OCI-LY1 (cell line): ENCODE results near the gene NELFA.

Experiments
- H2AFZ ChIP-seq: fragments of 200-600 bp; sonication (generic), shearing (Covaris generic); 2 replicates; pipeline ENCODE4 v1.6.0; 2014; ENCODE audit warnings: antibody characterized with exemption, mild to moderate bottlenecking, low read length
- H3F3A ChIP-seq: fragments of 200-600 bp; sonication (generic), shearing (Covaris generic); 2 replicates; pipeline ENCODE4 v1.6.0; 2014; ENCODE audit warnings: mild to moderate bottlenecking, antibody characterized with exemption, low read length, moderate library complexity; ENCODE audit not compliant: insufficient read depth
- H3K27ac ChIP-seq: fragments of 200-600 bp; sonication (generic); 2 replicates; pipeline ENCODE4 v1.5.1; 2014; ENCODE audit warnings: low read length, mixed run types, mild to moderate bottlenecking, low read depth; ENCODE audit not compliant: poor library complexity, severe bottlenecking
- H3K27me3 ChIP-seq: fragments of 200-600 bp; sonication (generic); 2 replicates; pipeline ENCODE4 v1.6.0; 2014; ENCODE audit warnings: antibody characterized with exemption, mild to moderate bottlenecking, low read length, moderate library complexity; ENCODE audit not compliant: insufficient read depth
- H3K36me3 ChIP-seq: fragments of 200-600 bp; sonication (generic); 2 replicates; pipeline ENCODE4 v1.6.1; 2014; ENCODE audit warnings: mild to moderate bottlenecking, antibody characterized with exemption, low read length, moderate library complexity, mixed read lengths; ENCODE audit not compliant: insufficient read depth
- H3K4me1 ChIP-seq: fragments of 200-600 bp; sonication (generic); 2 replicates; pipeline ENCODE4 v1.5.1; 2014; ENCODE audit warnings: mild to moderate bottlenecking, low read length, moderate library complexity; ENCODE audit not compliant: insufficient read depth, severe bottlenecking
- H3K4me2 ChIP-seq: fragments of 200-600 bp; sonication (generic), shearing (Covaris generic); 2 replicates; pipeline ENCODE4 v1.6.1; 2014; ENCODE audit warnings: low read length
- H3K4me3 ChIP-seq: fragments of 200-600 bp; sonication (generic); 2 replicates; pipeline ENCODE4 v1.5.1; 2014; ENCODE audit warnings: low read length, low read depth, mild to moderate bottlenecking, mixed read lengths; ENCODE audit not compliant: poor library complexity, severe bottlenecking
- H3K79me2 ChIP-seq: fragments of 200-600 bp; shearing (Covaris generic); 2 replicates; pipeline ENCODE4 v1.6.1; 2016; ENCODE audit warnings: mixed run types, low read length, mixed read lengths; ENCODE audit not compliant: insufficient read depth
- H3K9ac ChIP-seq: fragments of 200-600 bp; sonication (generic), shearing (Covaris generic); 2 replicates; pipeline ENCODE4 v1.6.1; 2014; ENCODE audit warnings: mild to moderate bottlenecking, low read length, mixed read lengths
- H3K9me2 ChIP-seq: fragments of 200-600 bp; sonication (generic), shearing (Covaris generic); 2 replicates; pipeline ENCODE4 v1.6.1; 2014; ENCODE audit warnings: low read depth, mild to moderate bottlenecking, low read length, mixed read lengths
- H3K9me3 ChIP-seq: fragments of 200-600 bp; shearing (Covaris generic); 2 replicates; pipeline ENCODE4 v1.6.1; 2014; ENCODE audit warnings: low read length, mixed read lengths
- H4K20me1 ChIP-seq: fragments of 200-600 bp; sonication (generic), shearing (Covaris generic); 2 replicates; pipeline ENCODE4 v1.6.0; 2016; ENCODE audit warnings: mild to moderate bottlenecking, low read length; ENCODE audit not compliant: insufficient read depth
- CTCF ChIP-seq: fragments of 200-600 bp; sonication (generic), shearing (Covaris generic); IDR thresholded peaks from 2 replicates; pipeline ENCODE4 v1.5.1; 2017; ENCODE audit warnings: mild to moderate bottlenecking, antibody characterized with exemption, low read length, moderate library complexity, mixed read lengths
- EZH2 ChIP-seq: fragments of 200-600 bp; sonication (generic), shearing (Covaris generic); IDR thresholded peaks from 2 replicates; pipeline ENCODE4 v1.8.0; 2017; ENCODE audit warnings: borderline replicate concordance, mixed run types, mild to moderate bottlenecking, antibody characterized with exemption, low read length, moderate library complexity, mixed read lengths

NELFA gene

GRCh38 chr4:1961563-1961962 is 47.2 kb downstream of the NELFA start:
- Histone ChIP-seq H2AFZ (no peak overlapping the region), H3K36me3 (peaks cover 88% of the 10 kb centered on the region), H3K4me1 (no peaks in the 10 kb centered on the region), H3K27ac (no peak overlapping the region), H3K79me2 (no peaks in the 10 kb centered on the region), H3K27me3 (no peaks in the 10 kb centered on the region), H3K9me2 (no peaks in the 10 kb centered on the region), H3K4me2 (no peak overlapping the region), H4K20me1 (no peaks in the 10 kb centered on the region), H3K4me3 (no peak overlapping the region), H3F3A (no peaks in the 10 kb centered on the region), H3K9me3 (no peaks in the 10 kb centered on the region), H3K9ac (no peak overlapping the region)
- TF ChIP-seq CTCF (no peak), EZH2 (no peak)

- Histone ChIP-seq H3K4me2 (no peak overlapping the region), H3K79me2 (no peaks in the 10 kb centered on the region), H3K4me3 (no peak overlapping the region), H3K9me2 (no peaks in the 10 kb centered on the region), H3K27ac (no peak overlapping the region), H3K27me3 (no peaks in the 10 kb centered on the region), H3F3A (no peaks in the 10 kb centered on the region), H3K9ac (no peak overlapping the region), H3K36me3 (peaks cover 88% of the 10 kb centered on the region), H4K20me1 (no peaks in the 10 kb centered on the region), H3K9me3 (no peaks in the 10 kb centered on the region), H3K4me1 (no peaks in the 10 kb centered on the region), H2AFZ (no peak overlapping the region)
- TF ChIP-seq EZH2 (no peak), CTCF (no peak)
Observed at GRCh38 chr4:1961038-1961437, 47.7 kb downstream of the NELFA start.

- Histone ChIP-seq H3K4me1 (no peaks in the 10 kb centered on the region), H3F3A (no peaks in the 10 kb centered on the region), H2AFZ (no peak overlapping the region), H3K9me2 (no peaks in the 10 kb centered on the region), H3K4me2 (no peak overlapping the region), H3K9ac (no peak overlapping the region), H3K79me2 (no peaks in the 10 kb centered on the region), H3K27me3 (no peaks in the 10 kb centered on the region), H3K9me3 (no peaks in the 10 kb centered on the region), H3K27ac (no peak overlapping the region), H3K4me3 (no peak overlapping the region), H3K36me3 (peaks cover 88% of the 10 kb centered on the region), H4K20me1 (no peaks in the 10 kb centered on the region)
- TF ChIP-seq EZH2: no peak
- TF ChIP-seq CTCF: no peak
Observed at GRCh38 chr4:1960170-1960825, 48.5 kb downstream of the NELFA start.
